Measurements from ENCODE around the gene SETD1A.

DNA sequence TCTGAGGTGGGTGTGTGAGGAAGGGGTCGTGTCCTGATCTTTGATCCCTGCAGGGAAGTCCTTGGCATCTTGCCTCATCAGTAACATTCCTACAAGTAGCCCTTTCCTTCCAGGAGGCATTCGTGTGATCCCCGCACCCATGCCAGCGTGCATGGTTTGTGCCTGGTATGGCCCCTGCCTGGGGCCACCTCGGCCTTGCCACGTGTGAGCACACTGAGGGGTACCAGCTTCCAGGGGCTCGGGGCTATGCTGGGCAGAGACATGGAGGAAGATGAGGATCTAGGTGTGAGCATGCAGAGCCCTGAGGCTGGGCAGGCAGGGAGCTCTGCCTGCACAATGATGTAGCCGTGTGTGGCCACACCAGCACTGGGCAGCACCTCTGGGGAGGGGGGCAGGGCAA lies 33.5 kb downstream of the SETD1A start:
- TF ChIP-seq, protein P1, sequence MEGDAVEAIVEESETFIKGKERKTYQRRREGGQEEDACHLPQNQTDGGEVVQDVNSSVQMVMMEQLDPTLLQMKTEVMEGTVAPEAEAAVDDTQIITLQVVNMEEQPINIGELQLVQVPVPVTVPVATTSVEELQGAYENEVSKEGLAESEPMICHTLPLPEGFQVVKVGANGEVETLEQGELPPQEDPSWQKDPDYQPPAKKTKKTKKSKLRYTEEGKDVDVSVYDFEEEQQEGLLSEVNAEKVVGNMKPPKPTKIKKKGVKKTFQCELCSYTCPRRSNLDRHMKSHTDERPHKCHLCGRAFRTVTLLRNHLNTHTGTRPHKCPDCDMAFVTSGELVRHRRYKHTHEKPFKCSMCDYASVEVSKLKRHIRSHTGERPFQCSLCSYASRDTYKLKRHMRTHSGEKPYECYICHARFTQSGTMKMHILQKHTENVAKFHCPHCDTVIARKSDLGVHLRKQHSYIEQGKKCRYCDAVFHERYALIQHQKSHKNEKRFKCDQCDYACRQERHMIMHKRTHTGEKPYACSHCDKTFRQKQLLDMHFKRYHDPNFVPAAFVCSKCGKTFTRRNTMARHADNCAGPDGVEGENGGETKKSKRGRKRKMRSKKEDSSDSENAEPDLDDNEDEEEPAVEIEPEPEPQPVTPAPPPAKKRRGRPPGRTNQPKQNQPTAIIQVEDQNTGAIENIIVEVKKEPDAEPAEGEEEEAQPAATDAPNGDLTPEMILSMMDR (conservative IDR thresholded peaks at IDR 0.05), result no peak
- no peak for TF ChIP-seq EZH2 (IDR thresholded peaks at IDR 0.05; ENCODE audit: low read depth)

All from PC-9 (cell line).